Measurements from ENCODE around the gene PRR14L. TPM values are rescaled to one million over a fixed set of nuclear protein-coding genes. Genes with fewer than 3 reads are reported as not detected.
A peak's percentile ranks its signal among the peaks of the same experiment; 100 is the strongest.
"Not testable (repeated sequence)": the region's sequence is repeated elsewhere in the genome, so short reads cannot be mapped to it uniquely, and the experiment has no call there.

Gene PRR14L
- total RNA-seq, 2 donors from 2014 or later: 12.8 to 13.7 TPM

DNA sequence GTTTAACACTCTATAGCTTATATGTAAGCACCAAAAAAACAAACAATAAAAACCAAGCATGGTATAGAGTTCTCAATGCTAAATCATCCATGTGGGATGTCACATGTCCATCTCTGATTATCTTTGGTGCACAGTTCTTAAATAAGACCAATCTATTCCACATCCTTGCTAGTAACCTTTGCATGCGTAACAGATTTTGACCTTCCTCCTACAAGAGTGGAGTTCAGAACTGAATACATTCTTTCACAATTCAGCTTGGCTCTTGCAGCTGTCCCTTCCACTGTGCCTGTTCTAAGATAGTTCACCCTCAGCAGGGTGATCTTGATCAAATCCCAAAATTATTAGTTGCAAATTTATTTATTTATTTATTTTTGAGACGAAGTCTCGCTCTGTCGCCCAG, 21.1 kb downstream of the PRR14L start:
- no peak for TF ChIP-seq CTCF (IDR thresholded peaks at IDR 0.05)
- no peak for DNase-seq (ENCODE audit: low spot score)
- Histone ChIP-seq H3K9me3 (no peaks in the 10 kb centered on the region), H3K4me1 (peaks cover 0 to 4% of the 10 kb centered on the region in 2 donors), H3K27ac (no peak overlapping the region), H3K4me3 (no peak overlapping the region), H3K36me3 (no peaks in the 10 kb centered on the region), H3K27me3 (no peaks in the 10 kb centered on the region)

- H3K27ac ChIP-seq: peak overlapping the region; percentile 14 to 32
- no peaks in the 10 kb centered on the region for H3K27me3 ChIP-seq
- peaks cover 0 to 4% of the 10 kb centered on the region in 2 donors for H3K4me1 ChIP-seq
- TF ChIP-seq CTCF (IDR thresholded peaks at IDR 0.05): no peak
- H3K36me3 ChIP-seq: no peaks in the 10 kb centered on the region
- DNase-seq (ENCODE audit: low spot score): no peak
- no peaks in the 10 kb centered on the region for H3K9me3 ChIP-seq
- no peak overlapping the region for H3K4me3 ChIP-seq
These were observed 23.2 kb downstream of the PRR14L start for GRCh38 chr22:31726692-31727091.

DNA sequence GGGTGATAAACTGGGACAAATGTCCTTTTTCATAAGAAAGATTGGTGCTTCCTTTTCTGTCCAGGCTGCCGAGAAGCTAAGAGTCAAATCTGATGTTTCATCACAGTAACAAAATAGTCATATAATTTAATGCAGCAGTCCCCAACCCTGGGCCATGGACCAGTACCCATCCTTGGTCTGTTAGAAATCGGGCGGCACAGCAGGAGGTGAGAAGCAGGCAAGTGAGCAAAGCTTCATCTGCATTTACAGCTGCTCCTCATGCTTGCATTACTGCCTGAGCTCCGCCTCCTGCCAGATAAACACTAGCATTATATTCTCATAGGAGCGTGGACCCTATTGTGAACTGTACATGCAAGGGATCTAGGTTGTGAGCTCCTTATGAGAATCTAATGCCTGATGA, 26.2 kb downstream of the PRR14L start:
- no peak overlapping the region for H3K27ac ChIP-seq
- H3K36me3 ChIP-seq: no peaks in the 10 kb centered on the region
- H3K4me1 ChIP-seq: peaks cover 0 to 4% of the 10 kb centered on the region in 2 donors
- no peak for DNase-seq (ENCODE audit: low spot score)
- TF ChIP-seq CTCF (IDR thresholded peaks at IDR 0.05): no peak
- H3K9me3 ChIP-seq: no peaks in the 10 kb centered on the region
- H3K4me3 ChIP-seq: no peak overlapping the region
- H3K27me3 ChIP-seq: no peaks in the 10 kb centered on the region

- no peak overlapping the region for H3K27ac ChIP-seq
- H3K9me3 ChIP-seq: no peaks in the 10 kb centered on the region
- no peak overlapping the region for H3K4me3 ChIP-seq
- H3K4me1 ChIP-seq: peaks cover 0 to 6% of the 10 kb centered on the region in 2 donors
- no peak for DNase-seq (ENCODE audit: low spot score)
- no peaks in the 10 kb centered on the region for H3K27me3 ChIP-seq
- H3K36me3 ChIP-seq: peaks cover 24% of the 10 kb centered on the region
- TF ChIP-seq CTCF (IDR thresholded peaks at IDR 0.05): no peak
These were observed 30.0 kb downstream of the PRR14L start for GRCh38 chr22:31719850-31720471.

- no peak for DNase-seq (ENCODE audit: low spot score)
- Histone ChIP-seq H3K36me3 (peaks cover 58% of the 10 kb centered on the region), H3K9me3 (no peaks in the 10 kb centered on the region), H3K27ac (no peak overlapping the region), H3K4me1 (peaks cover 0 to 6% of the 10 kb centered on the region in 2 donors), H3K4me3 (no peak overlapping the region), H3K27me3 (no peaks in the 10 kb centered on the region)
- no peak for TF ChIP-seq CTCF (IDR thresholded peaks at IDR 0.05)
These were observed 34.7 kb downstream of the PRR14L start for GRCh38 chr22:31715147-31715778.

GRCh38 chr22:31711226-31711625, 38.7 kb downstream of the PRR14L start:
- H3K4me3 ChIP-seq; H3K9me3 ChIP-seq; H3K4me1 ChIP-seq; DNase-seq (ENCODE audit: low spot score); H3K27ac ChIP-seq; H3K27me3 ChIP-seq: not testable (repeated sequence)
- peaks cover 52% of the 10 kb centered on the region for H3K36me3 ChIP-seq
